Stimulated activated CD4-positive, alpha-beta T cell treated with anti-CD3 and anti-CD28 coated beads, Interleukin-12 subunit alpha, Interleukin-12 subunit beta, amount 100 ng/mL, for 48 hours (primary cell): Measurements from ENCODE around the gene DDX20.

Experiments
- DNase-seq, 3 donors: peaks; one replicate each; pipeline ENCODE4 v3.0.0-alpha.2; 2020; ENCODE audit warnings: low read depth in 2 of 3, low spot score in 1 of 3

Gene DDX20

GRCh38 chr1:111755331-111756123 lies at the start of gene DDX20:
TSS of gene DDX20 (plus strand) at chr1:111755901. CDS start at chr1:111755925, 24 bp downstream.
- DNase-seq, result peak; percentile 84 to 92 (median 86)

- no peak for DNase-seq
Observed at GRCh38 chr1:111706921-111707320, 48.8 kb upstream of the DDX20 start.

GRCh38 chr1:111707906-111708305 lies 47.8 kb upstream of the DDX20 start:
- DNase-seq, result no peak

GRCh38 chr1:111709986-111710385 lies 45.7 kb upstream of the DDX20 start:
- no peak for DNase-seq

- no peak for DNase-seq
Observed at GRCh38 chr1:111716333-111716732, 39.4 kb upstream of the DDX20 start.

- no peak for DNase-seq
Observed at GRCh38 chr1:111717450-111717849, 38.3 kb upstream of the DDX20 start.

- no peak for DNase-seq
Observed at GRCh38 chr1:111719135-111719534, 36.6 kb upstream of the DDX20 start.

GRCh38 chr1:111719674-111720132 lies 36.0 kb upstream of the DDX20 start:
- DNase-seq, result no peak

- DNase-seq, result no peak
Observed at GRCh38 chr1:111720274-111720976, 35.3 kb upstream of the DDX20 start.

GRCh38 chr1:111720977-111721786 lies 34.5 kb upstream of the DDX20 start:
- DNase-seq, result no peak

- DNase-seq, result no peak
Observed at GRCh38 chr1:111723091-111723806, 32.5 kb upstream of the DDX20 start.

- no peak for DNase-seq
Observed at GRCh38 chr1:111723871-111724270, 31.8 kb upstream of the DDX20 start.

- DNase-seq, result no peak
Observed at GRCh38 chr1:111725192-111725591, 30.5 kb upstream of the DDX20 start.

GRCh38 chr1:111727056-111727455 lies 28.6 kb upstream of the DDX20 start:
- DNase-seq, result no peak

- no peak for DNase-seq
Observed at GRCh38 chr1:111729271-111729921, 26.3 kb upstream of the DDX20 start.

GRCh38 chr1:111729946-111730681 lies 25.6 kb upstream of the DDX20 start:
- no peak for DNase-seq

GRCh38 chr1:111730706-111731105 lies 25.0 kb upstream of the DDX20 start:
- DNase-seq, result no peak

- DNase-seq, result no peak
Observed at GRCh38 chr1:111731956-111732355, 23.7 kb upstream of the DDX20 start.

GRCh38 chr1:111732718-111733117 lies 23.0 kb upstream of the DDX20 start:
- DNase-seq, result no peak
